Muscle of leg (tissue), 11 donors: ENCODE measurements around the gene MRPL36. TPM values are rescaled to one million over a fixed set of nuclear protein-coding genes. Genes with fewer than 3 reads are reported as not detected.

Source experiments
- DNase-seq: peaks from one replicate; pipeline ENCODE4 v3.0.0; 2013
- H3K27ac ChIP-seq: one replicate; pipeline ENCODE4 v1.5.1; 2013; ENCODE audit warnings: mild to moderate bottlenecking, low read length, control low read depth
- H3K27me3 ChIP-seq: one replicate; pipeline ENCODE4 v1.6.1; 2013; ENCODE audit warnings: low read length; ENCODE audit not compliant: control insufficient read depth, insufficient read depth
- H3K36me3 ChIP-seq: one replicate; pipeline ENCODE4 v1.6.1; 2013; ENCODE audit warnings: low read length; ENCODE audit not compliant: control insufficient read depth, insufficient read depth
- H3K4me1 ChIP-seq: one replicate; pipeline ENCODE4 v1.6.1; 2013; ENCODE audit warnings: low read length; ENCODE audit not compliant: control insufficient read depth, insufficient read depth
- H3K4me3 ChIP-seq: one replicate; pipeline ENCODE4 v1.5.1; 2013; ENCODE audit warnings: low read length, control low read depth
- H3K9me3 ChIP-seq: replicated peaks from 2 replicates; pipeline ENCODE4 v1.6.1; 2013; ENCODE audit warnings: low read depth, low read length; ENCODE audit not compliant: control insufficient read depth
- WGBS: methylation state at CpG from one replicate; pipeline ENCODE4 v1.1.5; 2013; ENCODE audit warnings: missing lambda C conversion rate; ENCODE audit not compliant: insufficient coverage; 5-methylcytosine and 5-hydroxymethylcytosine counted together
- polyA plus RNA-seq, 8 donors: library from polyadenylated mRNA; unstranded; fragments of 120-200 nt; gene quantifications; one replicate each; pipeline versions ENCODE4 v1.2.1 to v1.2.3, GENCODE V29; 2013; ENCODE audit warnings: inconsistent platforms in 1 of 8, low replicate concordance in 1 of 8; ENCODE audit not compliant: insufficient read length in 8 of 8, insufficient read depth in 1 of 8
- total RNA-seq: library from RNA; stranded (reverse); fragments of 120-200 nt; gene quantifications from one replicate; pipeline ENCODE4 v1.2.4, GENCODE V29; 2013

Gene MRPL36
- total and polyA plus RNA-seq, 9 donors, result 24.2 to 48.1 (median 34.3) TPM

GRCh38 chr5:1772634-1773033 is 27.0 kb downstream of the MRPL36 start:
- H3K4me3 ChIP-seq, result no peak overlapping the region
- no peaks in the 10 kb centered on the region for H3K36me3 ChIP-seq
- WGBS, result 52% methylated on average over 5 of the region's 5 CpGs
- no peaks in the 10 kb centered on the region for H3K9me3 ChIP-seq
- H3K27ac ChIP-seq, result no peak overlapping the region
- H3K27me3 ChIP-seq, result no peaks in the 10 kb centered on the region
- no peaks in the 10 kb centered on the region for H3K4me1 ChIP-seq
- DNase-seq, result no peak

- Histone ChIP-seq H3K27me3 (no peaks in the 10 kb centered on the region), H3K36me3 (no peaks in the 10 kb centered on the region), H3K9me3 (no peaks in the 10 kb centered on the region), H3K4me1 (no peaks in the 10 kb centered on the region), H3K27ac (no peak overlapping the region), H3K4me3 (no peak overlapping the region)
- DNase-seq, result no peak
- 62% methylated on average over 19 of the region's 20 CpGs for WGBS
Measured at GRCh38 chr5:1771149-1772065, 28.2 kb downstream of the MRPL36 start.

GRCh38 chr5:1770443-1770802 is 29.2 kb downstream of the MRPL36 start:
- no peaks in the 10 kb centered on the region for H3K27me3 ChIP-seq
- no peaks in the 10 kb centered on the region for H3K4me1 ChIP-seq
- no peak overlapping the region for H3K4me3 ChIP-seq
- no peaks in the 10 kb centered on the region for H3K36me3 ChIP-seq
- no peaks in the 10 kb centered on the region for H3K9me3 ChIP-seq
- H3K27ac ChIP-seq, result no peak overlapping the region
- no peak for DNase-seq
- no CpG with 5 or more reads among the region's 6 CpGs for WGBS

- no peak for DNase-seq
- Histone ChIP-seq H3K4me1 (peaks cover 5% of the 10 kb centered on the region), H3K4me3 (no peak overlapping the region), H3K27me3 (no peaks in the 10 kb centered on the region), H3K27ac (no peak overlapping the region), H3K9me3 (no peaks in the 10 kb centered on the region), H3K36me3 (no peaks in the 10 kb centered on the region)
- 78% methylated on average over 15 of the region's 30 CpGs for WGBS
Measured at GRCh38 chr5:1769752-1770442, 29.7 kb downstream of the MRPL36 start.

GRCh38 chr5:1769017-1769640 is 30.5 kb downstream of the MRPL36 start:
- H3K9me3 ChIP-seq, result no peaks in the 10 kb centered on the region
- DNase-seq, result no peak
- H3K4me3 ChIP-seq, result no peak overlapping the region
- peaks cover 8% of the 10 kb centered on the region for H3K4me1 ChIP-seq
- 88% methylated on average over 39 of the region's 54 CpGs for WGBS
- H3K27ac ChIP-seq, result no peak overlapping the region
- no peaks in the 10 kb centered on the region for H3K36me3 ChIP-seq
- H3K27me3 ChIP-seq, result peaks cover 1% of the 10 kb centered on the region

- 90% methylated on average over 27 of the region's 35 CpGs for WGBS
Measured at GRCh38 chr5:1768283-1769000, 31.2 kb downstream of the MRPL36 start.

GRCh38 chr5:1767524-1768282 is 31.9 kb downstream of the MRPL36 start:
- no peak for DNase-seq
- H3K4me3 ChIP-seq, result no peak overlapping the region
- peaks cover 3% of the 10 kb centered on the region for H3K27me3 ChIP-seq

More at GRCh38 chr5:1768283-1769000, 31.2 kb downstream of the MRPL36 start:
- H3K36me3 ChIP-seq, result no peaks in the 10 kb centered on the region
- H3K4me3 ChIP-seq, result no peak overlapping the region
- no peak overlapping the region for H3K27ac ChIP-seq
- no peak for DNase-seq
- H3K27me3 ChIP-seq, result peaks cover 3% of the 10 kb centered on the region
- H3K9me3 ChIP-seq, result no peaks in the 10 kb centered on the region
- peaks cover 8% of the 10 kb centered on the region for H3K4me1 ChIP-seq

GRCh38 chr5:1765880-1766235 is 33.8 kb downstream of the MRPL36 start:
- H3K9me3 ChIP-seq, result no peaks in the 10 kb centered on the region
- H3K4me1 ChIP-seq, result peaks cover 8% of the 10 kb centered on the region
- 95% methylated on average over 3 of the region's 3 CpGs for WGBS
- H3K36me3 ChIP-seq, result no peaks in the 10 kb centered on the region
- H3K27me3 ChIP-seq, result peaks cover 7% of the 10 kb centered on the region
- H3K27ac ChIP-seq, result no peak overlapping the region
- no peak overlapping the region for H3K4me3 ChIP-seq
- DNase-seq, result no peak

More at GRCh38 chr5:1767524-1768282, 31.9 kb downstream of the MRPL36 start:
- H3K36me3 ChIP-seq, result no peaks in the 10 kb centered on the region
- no peak overlapping the region for H3K27ac ChIP-seq
- peaks cover 8% of the 10 kb centered on the region for H3K4me1 ChIP-seq
- H3K9me3 ChIP-seq, result no peaks in the 10 kb centered on the region
- WGBS, result 42% methylated on average over 6 of the region's 16 CpGs

- peaks cover 7% of the 10 kb centered on the region for H3K27me3 ChIP-seq
- WGBS, result 93% methylated on average over 4 of the region's 15 CpGs
Measured at GRCh38 chr5:1765141-1765879, 34.3 kb downstream of the MRPL36 start.

More at GRCh38 chr5:1765141-1765879, 34.3 kb downstream of the MRPL36 start:
- Histone ChIP-seq H3K27ac (no peak overlapping the region), H3K4me1 (peaks cover 8% of the 10 kb centered on the region), H3K4me3 (no peak overlapping the region), H3K9me3 (no peaks in the 10 kb centered on the region), H3K36me3 (no peaks in the 10 kb centered on the region)
- DNase-seq, result no peak
